ENCODE results near the gene EXOC3L2.
"Not testable (repeated sequence)": the region's sequence is repeated elsewhere in the genome, so short reads cannot be mapped to it uniquely, and the experiment has no call there.

The EXOC3L2 gene

DNA sequence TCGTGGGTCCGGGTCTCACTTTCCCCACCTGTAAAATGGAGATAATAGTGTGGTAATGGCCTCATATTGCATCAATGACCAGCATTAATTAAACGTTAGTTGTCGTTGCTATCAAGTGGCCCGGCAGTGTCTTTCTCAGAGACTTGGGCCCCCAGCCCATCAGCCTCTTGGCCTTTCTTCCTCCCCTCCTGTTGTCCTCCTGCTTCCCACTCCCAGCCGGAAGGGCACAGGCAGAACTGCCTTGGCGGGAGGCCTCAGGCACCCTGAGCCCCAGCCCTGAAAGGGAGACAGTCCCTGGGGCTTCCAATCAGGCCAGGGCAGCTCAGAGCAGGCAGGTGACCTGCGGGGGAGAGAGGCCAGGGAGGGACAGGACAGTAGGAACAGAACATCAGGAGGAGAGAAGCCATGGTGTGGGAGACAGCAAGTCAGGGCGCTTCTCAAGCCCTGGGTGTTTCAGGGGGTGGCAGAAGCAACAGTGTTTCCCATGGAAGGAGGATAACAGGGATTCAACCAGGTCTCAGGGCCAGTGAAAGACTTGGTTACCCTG, 10.5 kb upstream of the EXOC3L2 start:
- DNase-seq = no peak

DNA sequence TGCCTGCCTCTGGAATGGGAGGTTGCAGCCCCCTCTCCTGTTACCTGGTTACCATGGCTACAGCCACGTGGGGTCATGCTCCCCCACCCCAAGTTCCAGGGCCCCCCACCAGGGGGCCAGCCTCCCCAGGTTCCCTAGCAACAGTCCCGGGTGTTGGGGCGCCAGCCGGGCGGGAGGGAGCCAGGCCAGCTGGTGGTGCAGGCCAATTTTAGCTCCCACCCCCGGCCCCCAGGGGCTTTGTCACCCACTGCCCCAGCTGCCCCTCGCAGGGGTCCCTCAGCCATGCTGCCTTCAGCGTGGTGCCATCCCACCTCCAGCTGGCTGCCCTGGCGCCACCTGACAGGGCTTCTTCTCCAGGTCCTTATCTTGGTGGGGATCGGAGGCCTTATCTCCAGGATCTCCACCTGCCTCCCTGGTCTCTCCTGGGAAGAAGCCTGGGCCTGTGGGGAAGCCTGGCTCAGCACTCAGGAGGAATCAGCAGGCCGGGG, 8.9 kb upstream of the EXOC3L2 start:
- DNase-seq = no peak

DNA sequence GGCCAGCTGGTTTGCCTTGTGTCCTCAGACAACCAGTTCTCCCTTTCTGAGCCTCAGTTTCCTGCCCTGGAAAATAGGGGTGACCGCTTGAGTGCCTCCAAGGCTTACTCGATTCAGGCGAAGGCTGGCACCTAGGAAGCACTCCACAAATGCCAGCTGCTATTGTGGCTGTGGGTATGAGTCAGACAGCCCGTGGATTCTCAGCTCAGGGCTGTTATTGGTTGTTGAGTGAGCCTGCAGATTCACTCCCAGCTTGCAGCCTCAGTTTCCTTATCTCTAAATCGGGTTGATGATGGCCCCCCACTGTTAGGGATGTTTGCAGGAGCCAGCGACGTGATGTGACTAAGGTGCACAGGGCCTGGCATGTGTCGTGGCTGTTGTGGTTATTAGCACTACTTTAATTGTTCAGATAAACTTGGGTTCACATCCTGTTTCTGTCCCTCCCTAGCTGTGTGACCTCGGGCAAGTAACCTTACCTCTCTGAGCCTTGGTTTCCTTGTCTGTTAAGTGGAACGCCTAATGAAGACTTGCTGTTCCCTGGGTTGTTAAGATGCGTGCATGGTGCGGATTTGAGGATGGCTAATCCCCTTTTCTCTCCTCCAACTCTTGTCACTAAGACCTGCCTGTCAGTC, 8.3 kb upstream of the EXOC3L2 start:
- no peak for DNase-seq

DNA sequence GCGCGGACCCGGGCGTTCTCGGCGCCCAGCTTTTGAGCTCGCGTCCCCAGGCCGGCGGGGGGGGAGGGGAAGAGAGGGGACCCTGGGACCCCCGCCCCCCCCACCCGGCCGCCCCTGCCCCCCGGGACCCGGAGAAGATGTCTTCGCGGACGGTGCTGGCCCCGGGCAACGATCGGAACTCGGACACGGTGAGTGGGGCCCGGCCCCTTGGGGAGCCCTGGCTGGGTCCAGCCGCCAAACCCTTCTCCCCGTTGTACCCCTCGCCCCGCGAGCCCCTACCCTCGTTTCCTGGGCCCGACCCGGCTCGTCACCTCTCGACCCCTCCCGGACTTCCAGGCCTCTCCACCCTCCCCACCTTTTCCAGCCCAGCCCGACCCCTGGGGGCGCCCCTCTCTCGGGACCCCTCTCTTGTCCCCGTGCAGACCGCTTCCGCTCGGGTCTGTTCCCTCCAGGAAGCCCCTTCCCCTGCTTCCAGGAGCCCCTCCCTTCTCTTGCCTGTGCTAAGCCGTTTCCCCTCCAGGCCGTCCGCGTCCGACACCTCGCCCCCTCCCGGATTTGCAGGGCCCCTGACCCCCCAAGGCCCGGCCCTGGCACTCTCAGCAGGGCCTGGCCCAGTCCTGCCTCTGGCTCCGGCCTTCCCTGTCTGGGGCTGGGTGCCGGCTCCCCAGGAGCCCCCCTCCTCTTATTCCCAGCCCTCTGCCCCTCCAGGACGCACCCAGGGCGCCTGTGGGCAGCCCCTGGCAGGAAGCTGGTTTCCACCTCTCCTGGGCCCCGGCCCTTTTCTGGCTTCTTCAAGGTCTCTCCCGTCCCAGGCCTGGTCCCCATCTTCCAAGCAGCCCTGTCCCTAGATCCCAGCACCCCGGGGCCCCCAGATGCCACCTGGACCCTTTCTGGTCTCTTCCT, 6.5 kb upstream of the EXOC3L2 start:
- no peak for DNase-seq

DNA sequence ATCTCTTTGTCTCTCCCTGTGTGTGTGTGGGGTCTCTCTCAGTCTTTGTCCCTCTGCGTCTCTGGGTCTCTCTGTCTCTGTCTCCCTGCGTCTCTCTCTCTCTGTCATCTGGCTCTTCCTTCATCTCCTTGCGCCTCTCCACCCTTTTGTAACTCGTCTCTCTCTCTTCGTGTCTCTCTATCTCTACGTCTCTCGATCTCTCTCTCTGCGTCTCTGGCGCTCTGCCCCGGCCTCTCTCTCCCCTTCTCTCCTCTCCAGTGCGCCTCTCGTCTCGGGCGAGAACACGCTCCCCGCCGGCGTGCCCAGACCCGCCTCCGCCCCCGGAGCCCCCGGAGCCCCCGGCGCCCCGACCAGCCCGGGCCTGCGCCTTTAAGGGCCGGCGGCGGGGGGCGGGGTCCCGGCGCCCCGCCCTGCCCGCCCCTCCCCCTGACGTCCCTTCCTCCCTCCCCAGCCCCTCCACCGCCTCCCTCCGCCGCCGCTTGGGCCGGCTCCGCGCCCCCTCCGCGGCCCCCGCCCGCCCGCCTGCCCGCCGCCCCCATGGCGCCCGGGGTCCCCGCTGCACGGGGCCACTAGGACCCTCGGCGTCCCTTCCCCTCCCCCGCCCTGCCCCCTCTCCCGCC, 5.7 kb upstream of the EXOC3L2 start, which contains the start of gene MARK4:
MARK4 (plus strand) TSS at position 440 of the 620 bp plus-strand sequence. CDS start 318 bp downstream, outside the sequence.
- peak; percentile 56 for DNase-seq

DNA sequence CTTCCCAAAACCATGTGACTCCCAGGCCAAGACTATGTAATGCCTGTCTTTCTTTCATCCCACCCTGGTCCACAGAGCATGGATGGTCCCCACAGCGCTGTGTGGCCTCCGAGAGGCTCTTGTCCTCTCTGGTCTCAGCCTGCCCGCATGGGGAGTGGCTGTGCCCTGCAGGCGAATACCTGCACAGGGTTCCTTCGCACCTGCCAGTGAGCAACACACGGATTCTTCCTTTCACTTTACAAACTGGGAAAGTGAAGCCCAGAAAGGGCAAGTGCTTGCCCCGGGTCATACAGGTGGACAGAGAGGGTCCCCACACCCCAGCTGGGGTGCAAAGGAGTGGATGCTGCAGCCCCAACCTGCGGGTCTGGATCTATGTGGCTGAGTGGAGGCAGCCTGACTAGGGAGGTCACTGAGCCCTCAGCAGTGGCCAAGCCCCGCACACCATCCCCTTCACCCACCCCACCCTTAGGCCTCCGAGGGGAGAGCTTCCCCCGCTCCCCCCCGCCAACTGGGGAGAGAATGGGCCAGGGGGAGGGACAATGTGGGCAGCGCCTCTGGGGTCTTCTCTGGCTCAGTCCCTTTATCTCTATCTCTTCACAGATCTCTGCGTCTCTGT, 5.1 kb upstream of the EXOC3L2 start:
- no peak for DNase-seq

DNA sequence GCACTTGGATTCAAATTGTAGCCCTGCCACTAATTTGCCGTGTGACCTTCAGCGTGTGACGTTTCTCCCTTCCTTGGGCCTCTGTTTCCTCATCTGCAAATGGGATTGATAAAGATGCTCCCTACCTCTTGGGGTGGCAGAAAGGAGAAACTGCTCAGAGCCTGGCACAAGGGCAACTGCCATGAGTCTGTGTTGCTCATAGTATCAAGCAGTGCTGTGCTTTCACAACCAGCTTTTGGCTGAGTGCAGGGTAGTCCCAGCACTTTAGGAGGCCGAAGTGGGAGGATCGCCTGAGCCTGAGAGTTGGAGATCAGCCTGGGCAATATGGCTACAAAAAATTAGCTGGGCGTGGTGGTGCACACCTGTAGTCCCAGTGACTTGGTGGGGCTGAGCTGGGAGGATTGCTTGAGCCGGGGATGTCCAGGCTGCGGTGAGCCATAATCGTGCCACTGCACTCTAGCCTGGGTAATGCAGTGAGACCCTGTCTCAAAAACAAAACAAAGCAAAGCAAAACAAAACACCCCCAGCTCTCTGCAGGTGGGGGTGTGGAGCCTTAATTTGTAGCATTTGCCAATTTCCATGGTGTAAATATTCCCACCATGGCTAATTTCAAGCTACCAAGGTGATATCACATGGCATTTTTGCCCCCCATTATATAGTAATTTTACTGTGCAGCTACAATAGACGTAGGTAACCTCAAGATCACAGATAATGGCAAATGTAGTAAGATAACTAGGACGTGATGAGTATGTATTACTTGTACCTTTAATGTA, 4.2 kb upstream of the EXOC3L2 start:
- no peak for DNase-seq

DNA sequence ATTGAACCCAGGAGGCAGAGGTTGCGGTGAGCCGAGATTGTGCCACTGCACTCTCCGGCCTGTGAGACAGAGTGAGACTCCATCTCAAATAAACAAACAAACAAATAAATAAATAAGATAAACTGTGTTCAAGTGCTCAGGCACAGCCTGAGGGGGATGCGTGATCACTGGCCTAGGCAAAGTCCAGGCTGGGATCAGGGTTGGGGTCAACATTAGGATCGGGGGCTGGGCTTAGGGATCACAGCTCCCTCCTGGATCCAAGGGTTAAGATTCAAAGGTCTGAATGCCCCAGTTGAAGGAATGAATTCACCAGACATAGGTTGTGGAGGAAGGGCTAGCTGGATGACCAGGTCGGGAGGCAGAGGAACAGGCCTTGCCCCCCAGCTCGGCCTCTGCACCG, 1.9 kb upstream of the EXOC3L2 start:
- DNase-seq = no peak

DNA sequence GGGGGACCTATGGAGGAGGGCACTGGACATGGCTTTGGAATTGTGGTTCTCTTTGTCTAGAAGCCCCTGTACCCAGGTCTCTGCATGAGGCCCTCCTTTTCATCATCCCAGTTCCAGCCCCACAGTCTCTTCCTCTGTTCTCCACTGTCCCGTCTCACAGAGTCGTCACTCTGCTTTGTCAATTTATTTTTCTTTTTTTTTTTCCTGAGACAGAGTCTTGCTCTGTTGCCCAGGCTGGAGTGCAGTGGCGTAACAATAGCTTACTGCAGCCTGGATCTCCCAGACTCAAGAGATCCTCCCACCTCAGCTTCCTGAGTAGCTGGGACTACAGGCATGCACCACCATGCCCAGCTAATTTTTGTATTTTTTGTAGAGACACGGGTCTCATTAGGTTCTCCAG, 619 bp upstream of the EXOC3L2 start:
- no peak for DNase-seq

DNA sequence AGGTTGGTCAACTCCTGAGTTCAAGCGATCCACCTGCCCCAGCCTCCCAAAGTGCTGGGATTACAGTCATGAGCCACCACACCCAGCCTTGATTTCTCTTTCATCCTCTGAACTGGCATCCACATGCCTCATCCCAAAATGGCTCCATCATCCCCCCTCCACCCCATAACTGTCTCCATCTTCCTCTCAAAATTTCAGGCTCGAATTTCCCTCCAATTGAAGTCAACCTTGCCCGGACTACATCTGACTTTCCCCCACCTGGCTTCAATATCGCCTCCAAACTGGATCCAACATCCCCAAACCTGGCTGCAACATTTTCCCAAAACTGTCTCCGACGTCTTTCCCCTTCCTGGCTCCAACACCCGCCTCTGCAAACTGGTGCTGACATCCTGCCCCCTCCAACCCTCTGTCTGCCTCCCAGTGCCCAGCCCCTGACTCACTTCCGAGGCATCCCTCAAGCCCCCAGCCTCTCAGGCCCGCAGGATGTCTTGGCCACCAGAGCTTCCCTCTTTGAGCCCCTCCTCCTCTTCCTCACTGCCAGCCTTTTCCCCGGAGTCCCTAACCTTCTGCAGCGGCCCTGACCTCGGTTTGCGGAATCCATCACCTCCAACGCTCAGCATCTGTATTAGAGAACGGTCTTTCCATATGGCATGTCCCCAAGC, 943 bp downstream of the EXOC3L2 start:
- no peak for DNase-seq

DNA sequence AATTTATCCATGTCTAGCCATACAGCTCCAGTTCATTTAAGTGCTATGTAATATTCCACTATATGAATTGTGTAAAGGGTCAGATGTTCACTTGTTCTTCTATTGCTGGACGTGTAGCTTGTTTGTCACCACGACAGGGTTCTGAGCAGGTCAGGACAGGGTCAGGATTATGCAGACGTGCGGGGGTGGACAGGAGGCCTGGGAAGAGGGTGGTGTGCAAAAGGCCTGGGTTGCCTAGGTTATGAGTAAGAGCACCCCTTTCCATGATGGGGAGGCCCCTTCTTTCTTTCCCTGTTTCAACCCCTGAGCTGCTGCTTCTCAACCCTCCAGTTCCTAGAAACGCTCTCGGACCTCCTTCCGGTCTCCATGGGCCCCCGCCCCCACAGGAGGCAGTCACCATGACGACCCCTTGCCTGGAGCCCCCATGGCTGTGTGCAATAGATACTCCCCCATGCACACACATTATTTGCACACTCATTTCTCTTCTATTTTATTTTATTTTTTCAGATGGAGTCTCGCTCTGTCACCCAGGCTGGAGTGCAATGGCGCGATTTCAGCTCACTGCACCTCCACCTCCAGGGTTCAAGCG, 2.0 kb downstream of the EXOC3L2 start:
- no peak for DNase-seq

DNA sequence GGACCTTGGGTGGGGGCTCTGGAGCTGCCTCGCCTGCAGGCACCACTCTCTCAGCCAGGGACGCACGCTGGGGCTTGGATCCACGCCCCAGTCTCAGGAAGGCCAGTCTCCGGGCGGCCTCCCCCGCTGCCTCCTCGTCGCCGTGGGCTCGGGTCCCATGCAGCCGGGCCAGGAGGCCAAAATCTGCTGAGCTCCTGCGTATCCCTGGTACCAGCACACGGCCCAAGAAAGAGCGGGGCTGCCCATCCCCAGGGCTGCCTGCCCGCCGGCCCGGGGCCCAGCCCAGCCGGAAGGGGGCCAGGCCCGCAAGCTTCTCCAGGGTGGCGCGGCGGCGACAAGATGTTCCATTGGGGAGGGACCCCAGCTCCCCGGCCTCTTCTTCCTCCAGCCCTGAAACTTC, 6.7 kb downstream of the EXOC3L2 start:
- DNase-seq = no peak

DNA sequence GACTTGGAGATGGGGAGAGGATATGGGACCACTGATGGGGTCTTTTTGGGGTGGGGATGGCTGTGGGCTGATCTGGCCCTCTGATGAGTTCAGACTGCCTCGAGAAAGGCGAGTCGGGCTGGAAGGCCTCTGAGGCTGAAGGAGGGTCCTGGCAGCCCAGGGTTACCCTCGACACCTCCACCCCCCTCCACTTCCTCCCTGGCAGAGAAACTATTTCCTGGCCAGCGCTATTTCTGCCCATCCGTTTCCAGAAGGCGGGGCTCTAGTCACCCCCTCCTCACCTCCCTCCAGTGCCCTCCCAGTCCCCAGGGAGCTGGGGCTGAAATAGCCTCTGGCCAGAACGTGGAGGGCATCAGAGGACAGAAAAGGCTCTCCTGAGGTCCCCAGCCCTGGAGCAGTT, 9.7 kb downstream of the EXOC3L2 start:
- no peak for DNase-seq

DNA sequence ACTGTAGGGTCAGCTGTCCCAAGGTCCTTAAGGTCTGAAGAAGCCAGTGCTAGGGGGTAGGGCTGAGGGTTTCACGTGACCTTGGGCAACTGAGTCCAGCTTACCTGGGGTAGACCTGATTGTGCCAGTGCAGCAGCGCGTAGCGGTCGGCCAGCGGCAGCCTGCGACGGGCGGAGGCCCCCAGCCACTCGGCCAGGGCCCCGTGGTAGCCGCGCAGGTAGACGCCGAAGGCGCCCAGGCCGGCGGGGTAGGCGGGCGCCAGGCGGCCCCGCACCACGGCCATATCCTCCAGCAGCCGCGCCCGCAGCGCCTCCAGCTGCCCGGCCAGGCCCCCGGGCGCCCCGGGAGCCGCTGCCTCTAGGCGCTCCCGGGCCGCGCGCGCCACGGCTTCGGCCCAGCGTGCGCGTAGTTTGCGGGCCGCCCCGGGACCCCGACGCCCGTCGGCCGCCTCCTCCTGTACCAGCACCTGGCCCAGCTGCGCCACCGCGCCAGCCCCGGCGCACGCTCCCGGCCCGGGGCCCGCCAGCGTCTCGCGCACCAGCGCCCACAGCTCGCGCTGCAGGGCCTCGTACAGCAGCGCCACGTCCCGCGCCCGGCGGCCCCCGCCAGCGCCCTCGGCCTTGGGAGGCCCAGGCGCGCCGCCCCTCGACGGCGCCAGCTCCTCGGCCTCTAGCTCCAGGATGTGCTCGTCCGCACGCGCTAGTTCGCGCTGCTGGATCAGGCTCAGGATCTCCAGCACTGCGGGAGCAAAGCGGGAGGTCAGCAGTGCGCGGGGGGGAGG, 10.9 kb downstream of the EXOC3L2 start:
- no peak for DNase-seq

DNA sequence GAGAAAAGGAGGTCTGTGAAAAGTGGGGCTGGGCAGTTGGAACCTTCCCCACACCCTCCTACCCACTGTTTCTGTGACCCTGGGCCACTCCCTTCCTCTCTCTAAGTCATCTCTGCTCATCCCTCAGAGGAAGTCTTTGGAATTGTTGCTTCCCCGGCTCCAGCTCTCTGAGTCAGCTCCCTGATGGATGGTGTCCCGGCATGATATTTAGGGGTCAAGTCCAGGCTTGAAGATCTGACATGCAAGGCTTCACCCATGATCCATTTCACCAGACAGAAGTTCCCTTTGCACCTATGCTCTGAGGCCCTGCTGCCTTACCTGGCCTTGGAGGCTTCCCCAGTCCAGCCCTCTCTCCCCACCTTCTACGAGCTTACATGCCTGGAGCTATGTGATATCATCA, 13.3 kb downstream of the EXOC3L2 start:
- no peak for DNase-seq

DNA sequence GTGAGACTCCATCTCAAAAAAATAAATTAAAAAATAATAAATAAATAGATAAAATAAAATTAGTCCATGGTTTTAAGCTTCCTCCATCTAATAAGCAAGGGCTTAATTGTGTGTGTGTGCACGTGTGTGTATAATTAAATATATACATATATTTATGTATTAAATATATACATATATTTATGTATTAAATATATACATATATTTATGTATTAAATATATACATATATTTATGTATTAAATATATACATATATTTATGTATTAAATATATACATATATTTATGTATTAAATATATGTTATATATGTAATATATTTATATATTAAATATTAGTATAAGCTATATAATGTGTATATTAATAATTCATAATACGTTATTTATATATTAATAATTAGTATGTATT, 16.2 kb downstream of the EXOC3L2 start:
- DNase-seq = not testable (repeated sequence)

DNA sequence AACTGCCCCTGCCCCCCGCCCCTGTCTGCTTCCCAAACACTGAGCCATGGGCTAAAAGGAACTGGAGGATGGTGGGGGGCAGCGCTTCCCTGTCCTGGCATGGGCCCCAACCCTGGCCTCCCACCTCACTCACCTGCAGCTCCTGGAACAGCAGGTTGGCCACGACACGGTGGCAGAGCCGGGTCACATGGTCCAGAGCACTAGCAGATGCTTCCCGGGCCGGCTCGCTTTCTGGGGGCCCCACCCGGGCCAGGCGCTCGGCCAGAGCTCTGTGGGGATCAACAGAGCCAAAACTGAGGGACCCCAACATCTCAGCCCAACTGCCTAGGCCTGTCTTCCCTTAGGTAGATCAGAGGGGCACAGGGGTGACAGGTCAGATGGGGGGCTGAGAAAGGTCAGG, 20.6 kb downstream of the EXOC3L2 start:
- DNase-seq = no peak

DNA sequence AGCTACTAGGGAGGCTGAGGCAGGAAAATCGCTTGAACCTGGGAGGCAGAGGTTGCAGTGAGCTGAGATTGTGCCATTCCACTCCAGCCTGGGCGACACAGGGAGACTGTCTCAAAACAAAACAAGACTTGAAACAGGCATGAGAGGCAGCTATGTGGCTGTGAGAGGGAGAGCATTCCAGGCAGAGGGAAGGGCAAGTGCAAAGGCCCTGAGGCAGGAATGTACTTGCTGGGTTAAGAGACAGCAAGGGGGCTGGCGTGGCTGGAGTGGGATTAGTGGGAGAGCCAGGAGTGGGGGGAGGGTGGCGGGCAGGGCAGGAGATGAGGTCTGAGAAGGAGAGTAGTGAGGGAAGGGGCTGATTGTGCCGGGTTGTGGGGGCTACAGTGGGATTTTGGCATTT, 21.3 kb downstream of the EXOC3L2 start:
- DNase-seq = no peak

DNA sequence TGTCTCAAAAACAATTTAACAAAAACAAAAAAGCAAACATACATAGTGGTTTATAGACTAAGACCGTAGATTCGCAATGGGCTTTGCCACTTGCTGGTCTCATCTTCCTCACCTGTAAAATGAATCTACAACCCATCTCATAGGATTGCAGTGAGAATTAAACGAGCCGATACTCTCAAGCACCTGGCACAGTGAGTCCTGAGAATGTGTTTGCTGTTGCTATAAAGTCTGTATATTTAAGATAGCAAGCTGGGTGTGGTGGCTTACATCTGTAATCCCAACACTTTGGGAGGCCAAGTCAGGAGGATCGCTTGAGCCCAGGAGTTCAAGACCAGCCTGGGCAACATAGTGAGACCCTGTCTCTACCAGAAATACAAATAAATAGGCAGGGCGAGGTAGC, 22.5 kb downstream of the EXOC3L2 start:
- no peak for DNase-seq

Measured in activated CD8-positive, alpha-beta memory T cell treated with anti-CD3 and anti-CD28 coated beads, Interleukin-2, amount 50 U/mL, for 4 hours (primary cell).